GM12878 (cell line): ENCODE results near the gene KIF26A. TPM values are rescaled to one million over a fixed set of nuclear protein-coding genes. Genes with fewer than 3 reads are reported as not detected.

Experiments
- ATAC-seq: fragments of 200-7000 bp; cut with Tn5 transposase; 3 replicates; pipeline ENCODE4 v1.9.1; 2020; ENCODE audit warnings: mild to moderate bottlenecking, moderate library complexity
- BruUV-seq: library from RNA; stranded (reverse); fragments of 400-500 nt; replicated peaks from 2 replicates; lab custom pipeline; 2021; lab: Mats Ljungman, UMichigan
- CTCF ChIA-PET: fragments of 300-600 bp; sonication (Branson Sonifier 250); formaldehyde crosslinking; extraction: SDS; loops from one replicate; lab custom pipeline; 2021; ENCODE audit warnings: inconsistent platforms; lab: Yijun Ruan, JAX
- POLR2A ChIA-PET: fragments of 350-600 bp; formaldehyde crosslinking; extraction: SDS; loops from one replicate; lab custom pipeline; 2021; ENCODE audit warnings: inconsistent platforms; lab: Charles Lee
- RAD21 ChIA-PET: fragments of 300-600 bp; sonication (Branson Sonifier 250); formaldehyde crosslinking; loops from one replicate; lab custom pipeline; 2023; ENCODE audit warnings: antibody characterized with exemption; ENCODE audit not compliant: unreplicated experiment; lab: Charles Lee
- SMC1A ChIA-PET: fragments of 300-600 bp; sonication (Branson Sonifier 250); formaldehyde crosslinking; loops from one replicate; lab custom pipeline; 2023; ENCODE audit not compliant: unreplicated experiment, uncharacterized antibody; lab: Charles Lee
- DNase-seq: peaks from one replicate; pipeline ENCODE4 v3.0.0-alpha.2; 2011; ENCODE audit warnings: low read depth, low spot score
- FAIRE-seq: peaks from 3 replicates; lab custom pipeline; 2011; peaks lifted over from hg19 to GRCh38; lab: Jason Lieb, UNC
- H2AFZ ChIP-seq: 2 replicates; pipeline ENCODE4 v1.6.0; 2011; ENCODE audit warnings: low read depth, low read length, control low read depth; ENCODE audit not compliant: control insufficient read depth
- H3K27ac ChIP-seq: 2 replicates; pipeline ENCODE4 v1.5.1; 2011; ENCODE audit warnings: control low read depth; ENCODE audit not compliant: control insufficient read depth, insufficient read depth
- H3K27me3 ChIP-seq, 2 experiments: replicated peaks in 1 of 2; 2 replicates each; pipeline versions ENCODE4 v1.6.0 to v1.6.1; 2011; ENCODE audit warnings: low read length in 1 of 2; ENCODE audit not compliant: control insufficient read depth in 2 of 2, insufficient read depth in 2 of 2
- H3K36me3 ChIP-seq, 2 experiments: 2 replicates each; pipeline ENCODE4 v1.5.1; 2011; ENCODE audit warnings: low read length in 1 of 2; ENCODE audit not compliant: control insufficient read depth in 2 of 2, insufficient read depth in 2 of 2
- H3K4me1 ChIP-seq: 2 replicates; pipeline ENCODE4 v1.6.1; 2011; ENCODE audit warnings: mild to moderate bottlenecking, low read length, moderate library complexity, mixed read lengths; ENCODE audit not compliant: control insufficient read depth, insufficient read depth
- H3K4me2 ChIP-seq: 2 replicates; pipeline ENCODE4 v1.6.0; 2011; ENCODE audit warnings: control low read depth; ENCODE audit not compliant: control insufficient read depth, insufficient read depth
- H3K4me3 ChIP-seq: fragments of 200-600 bp; sonication (generic); 2 replicates; pipeline ENCODE4 v1.5.1; 2016
- H3K79me2 ChIP-seq: 2 replicates; pipeline ENCODE4 v1.6.0; 2011; ENCODE audit warnings: low read length; ENCODE audit not compliant: control insufficient read depth, insufficient read depth
- H3K9ac ChIP-seq: 2 replicates; pipeline ENCODE4 v1.8.0; 2011; ENCODE audit warnings: low read length, control low read depth, mixed read lengths; ENCODE audit not compliant: control insufficient read depth, insufficient read depth
- H3K9me3 ChIP-seq: replicated peaks from 3 replicates; pipeline ENCODE4 v1.5.1; 2011; ENCODE audit warnings: mild to moderate bottlenecking, low read length; ENCODE audit not compliant: control insufficient read depth, insufficient read depth
- H4K20me1 ChIP-seq: 2 replicates; pipeline ENCODE4 v1.6.0; 2011; ENCODE audit not compliant: control insufficient read depth, insufficient read depth
- CBX3 ChIP-seq: fragments of 200-600 bp; sonication (generic); IDR thresholded peaks from 2 replicates; pipeline ENCODE4 v1.6.1; 2016; ENCODE audit warnings: low read depth, borderline replicate concordance
- CEBPZ ChIP-seq: fragments of 150-350 bp; IDR thresholded peaks from 2 replicates; pipeline ENCODE4 v1.6.1; 2016; ENCODE audit warnings: low read depth, low read length
- HDAC6 ChIP-seq: fragments of 200-600 bp; sonication (generic); IDR thresholded peaks from one replicate; pipeline ENCODE4 v1.8.0; 2017; ENCODE audit warnings: antibody characterized with exemption; ENCODE audit not compliant: unreplicated experiment
- IKZF1 ChIP-seq: fragments of 450-650 bp; conservative IDR thresholded peaks from 2 replicates; pipeline ENCODE4 v1.6.1; 2017; ENCODE audit warnings: antibody characterized with exemption, mild to moderate bottlenecking
- MAX ChIP-seq: IDR thresholded peaks from 2 replicates; pipeline ENCODE4 v1.6.1; 2012; ENCODE audit warnings: low read depth, low read length, improper control_type of control experiment
- NR2F1 ChIP-seq: fragments of 450-650 bp; conservative IDR thresholded peaks from 2 replicates; pipeline ENCODE4 v1.6.1; 2017; ENCODE audit warnings: mild to moderate bottlenecking
- PKNOX1 ChIP-seq: fragments of 450-650 bp; IDR thresholded peaks from 2 replicates; pipeline ENCODE4 v1.6.1; 2016; ENCODE audit warnings: mild to moderate bottlenecking
- RB1 ChIP-seq: fragments of 450-650 bp; formaldehyde crosslinking; IDR thresholded peaks from 2 replicates; pipeline ENCODE4 v1.6.1; 2017; ENCODE audit warnings: mild to moderate bottlenecking, borderline replicate concordance
- SUZ12 ChIP-seq: fragments of 200-600 bp; sonication (generic); IDR thresholded peaks from one replicate; pipeline ENCODE4 v1.6.1; 2018; ENCODE audit warnings: antibody characterized with exemption, mild to moderate bottlenecking; ENCODE audit not compliant: unreplicated experiment
- TCF12 ChIP-seq: IDR thresholded peaks from 2 replicates; pipeline ENCODE4 v1.6.1; 2011; ENCODE audit warnings: low read depth, mild to moderate bottlenecking, low read length
- TCF7 ChIP-seq: IDR thresholded peaks from 2 replicates; pipeline ENCODE4 v1.6.1; 2014; ENCODE audit warnings: antibody characterized with exemption, borderline replicate concordance
- YY1 ChIP-seq: IDR thresholded peaks from 2 replicates; pipeline ENCODE4 v1.6.1; 2011; ENCODE audit warnings: low read depth, mild to moderate bottlenecking, low read length
- ZBED1 ChIP-seq: IDR thresholded peaks from 2 replicates; pipeline ENCODE4 v1.6.1; 2016; ENCODE audit warnings: borderline replicate concordance
- WGBS: methylation state at CpG from one replicate; pipeline ENCODE4 v1.1.6; 2016; ENCODE audit warnings: low lambda C conversion rate; ENCODE audit not compliant: insufficient replicate concordance, insufficient coverage; ENCODE audit errors: missing lambda C conversion rate; 5-methylcytosine and 5-hydroxymethylcytosine counted together
- in situ Hi-C: fragments of 300-500 bp; cut with MboI; formaldehyde crosslinking; loops from 9 replicates; pipeline ENCODE4 v1.14.3; 2018; ENCODE audit warnings: mixed read lengths
- intact Hi-C: fragments of 100-400 bp; cut with micrococcal nuclease; formaldehyde crosslinking; loops from one replicate; pipeline ENCODE4 v1.14.2; 2022; ENCODE audit not compliant: unreplicated experiment
- polyA plus RNA-seq, 11 experiments: library from polyadenylated mRNA; depleted of rRNA in 4 of 11; unstranded in 6 of 11; stranded (reverse) in 5 of 11; fragments of >200 nt; fragmentation: Nextera tagmentation in 4 of 11; fragmentation: Illumina TruSeq in 1 of 11; extraction: Ambion mirVana in 4 of 11; extraction: Trizol in 1 of 11; gene quantifications; 1 replicate in 1 of 11; 2 replicates in 10 of 11; pipeline versions ENCODE4 v1.2.1 to v1.2.3, GENCODE V29; 2011 to 2016; ENCODE audit warnings: inconsistent platforms in 2 of 11, missing spikeins in 2 of 11, low read depth in 1 of 11
- total RNA-seq, 4 experiments: library from RNA; depleted of rRNA in 3 of 4; stranded (reverse); fragments of >200 nt in 3 of 4; fragmentation: Illumina TruSeq in 1 of 4; extraction: Trizol in 1 of 4; gene quantifications; 2 replicates each; pipeline versions ENCODE4 v1.2.1 to v1.2.3, GENCODE V29; 2013 to 2021

KIF26A gene
- total and polyA plus RNA-seq, 10 of the 15 experiments (the other 5 are each of a cell fraction or from before 2014, with no cell fraction given): 0.05 TPM; not detected in 9

GRCh38 chr14:104137297-104138097, 890 bp upstream of the KIF26A start (continued):
- TF ChIP-seq PKNOX1 (no peak), MAX (no peak), CBX3 (no peak), RB1 (no peak), YY1 (0 out of 2 replicates have a peak, but pooled peaks have one; percentile 24), IKZF1 (no peak), SUZ12 (no peak), NR2F1 (peak; percentile 78), ZBED1 (no peak), TCF7 (no peak), TCF12 (no peak)

- no TSS peak for BruUV-seq
- no peaks in the 10 kb centered on the region for H4K20me1 ChIP-seq
- in situ Hi-C loops: loop anchor here (5.0 kb wide), 1 partner anchor 62 kb away; no protein-coding TSS in a partner anchor
- RAD21 ChIA-PET: no interaction called here
- FAIRE-seq (no peak), DNase-seq (no peak), ATAC-seq (no peak)
- CTCF ChIA-PET: no interaction called here
- SMC1A ChIA-PET: no interaction called here
- H2AFZ ChIP-seq: no peak overlapping the region
- POLR2A ChIA-PET: no interaction called here
- no peak overlapping the region for H3K4me2 ChIP-seq
- no peaks in the 10 kb centered on the region for H3K4me1 ChIP-seq
- no peak overlapping the region for H3K4me3 ChIP-seq
- H3K27me3 ChIP-seq: peaks cover 10 to 15% of the 10 kb centered on the region in 2 experiments; a peak in 3 of 4 replicates
- no peaks in the 10 kb centered on the region for H3K79me2 ChIP-seq
- H3K27ac ChIP-seq: no peak overlapping the region
- no peak overlapping the region for H3K9ac ChIP-seq
- TF ChIP-seq CEBPZ (no peak), HDAC6 (peak; percentile 27)
- 5% methylated on average over 48 of the region's 73 CpGs for WGBS
- no peaks in the 10 kb centered on the region for H3K36me3 ChIP-seq
- intact Hi-C loops: no loop called here
- H3K9me3 ChIP-seq: no peaks in the 10 kb centered on the region; the same call in 2 of the 3 replicates
Measured at GRCh38 chr14:104138718-104139459, 502 bp downstream of the KIF26A start.
